IMR-90 (cell line): ENCODE data around the gene ZMYND11. TPM values are rescaled to one million over a fixed set of nuclear protein-coding genes. Genes with fewer than 3 reads are reported as not detected.
A peak's percentile ranks its signal among the peaks of the same experiment; 100 is the strongest.

Experiments
- ATAC-seq: fragments of 200-7000 bp; cut with Tn5 transposase; 2 replicates; pipeline ENCODE4 v1.9.1; 2020; ENCODE audit warnings: low read depth, mild to moderate bottlenecking, moderate library complexity
- BruUV-seq: library from RNA; stranded (reverse); fragments of 400-500 nt; replicated peaks from 2 replicates; lab custom pipeline; 2021; lab: Mats Ljungman, UMichigan
- CTCF ChIA-PET: fragments of 300-600 bp; formaldehyde crosslinking; extraction: SDS; loops from one replicate; lab custom pipeline; 2021; ENCODE audit warnings: antibody characterized with exemption; lab: Yijun Ruan, JAX
- POLR2A ChIA-PET: fragments of 300-600 bp; sonication (Branson Sonifier 250); formaldehyde crosslinking; loops from one replicate; lab custom pipeline; 2022; ENCODE audit warnings: antibody characterized with exemption; ENCODE audit not compliant: unreplicated experiment; lab: Charles Lee
- DNase-seq: peaks from one replicate; pipeline ENCODE4 v3.0.0; 2013
- H2AFZ ChIP-seq: replicated peaks from 2 replicates; pipeline ENCODE3; 2013; ENCODE audit warnings: low read length, mild to moderate bottlenecking; ENCODE audit not compliant: poor library complexity
- H2AK5ac ChIP-seq: 2 replicates; pipeline ENCODE4 v1.6.1; 2013; ENCODE audit warnings: low read depth, low read length, inconsistent platforms
- H2AK9ac ChIP-seq: replicated peaks from 2 replicates; pipeline ENCODE3; 2013; ENCODE audit warnings: mild to moderate bottlenecking, low read depth, low read length, moderate library complexity; ENCODE audit not compliant: poor library complexity
- H2BK120ac ChIP-seq: 2 replicates; pipeline ENCODE4 v1.6.1; 2013; ENCODE audit warnings: low read depth, low read length, inconsistent platforms
- H2BK15ac ChIP-seq: 3 replicates; pipeline ENCODE4 v1.6.1; 2013; ENCODE audit warnings: low read depth, low read length, inconsistent platforms
- H2BK20ac ChIP-seq: 2 replicates; pipeline ENCODE4 v1.6.1; 2013; ENCODE audit warnings: low read depth, mild to moderate bottlenecking, inconsistent platforms, low read length, moderate library complexity
- H2BK5ac ChIP-seq: 2 replicates; pipeline ENCODE4 v1.6.1; 2013; ENCODE audit warnings: mild to moderate bottlenecking, low read depth, low read length, inconsistent platforms; ENCODE audit not compliant: poor library complexity, severe bottlenecking
- H3K14ac ChIP-seq: replicated peaks from 2 replicates; pipeline ENCODE4 v1.6.1; 2013; ENCODE audit warnings: low read depth, low read length, inconsistent platforms
- H3K18ac ChIP-seq: 2 replicates; pipeline ENCODE4 v1.6.1; 2013; ENCODE audit warnings: low read depth, low read length, control low read depth
- H3K23ac ChIP-seq: 2 replicates; pipeline ENCODE4 v1.6.1; 2013; ENCODE audit warnings: low read depth, low read length, inconsistent platforms
- H3K27ac ChIP-seq: 2 replicates; pipeline ENCODE4 v1.5.1; 2013; ENCODE audit warnings: mild to moderate bottlenecking, control low read depth, low read length; ENCODE audit not compliant: insufficient read depth
- H3K27me3 ChIP-seq: 2 replicates; pipeline ENCODE4 v1.6.1; 2013; ENCODE audit warnings: low read length; ENCODE audit not compliant: control insufficient read depth, insufficient read depth
- H3K36me3 ChIP-seq: 2 replicates; pipeline ENCODE4 v1.6.1; 2013; ENCODE audit warnings: low read length, mixed read lengths; ENCODE audit not compliant: control insufficient read depth, insufficient read depth
- H3K4ac ChIP-seq: 2 replicates; pipeline ENCODE4 v1.6.1; 2013; ENCODE audit warnings: low read depth, low read length, inconsistent platforms
- H3K4me1 ChIP-seq: 2 replicates; pipeline ENCODE4 v1.6.1; 2013; ENCODE audit warnings: low read length, mixed read lengths; ENCODE audit not compliant: control insufficient read depth, insufficient read depth
- H3K4me2 ChIP-seq: 2 replicates; pipeline ENCODE4 v1.6.1; 2013; ENCODE audit warnings: low read depth, mild to moderate bottlenecking, control low read depth, low read length, moderate library complexity
- H3K4me3 ChIP-seq: 2 replicates; pipeline ENCODE4 v1.5.1; 2013; ENCODE audit warnings: low read depth, mild to moderate bottlenecking, control low read depth, low read length, moderate library complexity; ENCODE audit not compliant: insufficient read depth
- H3K56ac ChIP-seq: 2 replicates; pipeline ENCODE4 v1.6.1; 2013; ENCODE audit warnings: low read length, inconsistent platforms; ENCODE audit not compliant: insufficient read depth; ENCODE audit errors: extremely low read depth
- H3K79me1 ChIP-seq, 2 experiments: 2 replicates each; pipeline ENCODE4 v1.6.1; 2013; ENCODE audit warnings: low read length in 2 of 2, inconsistent platforms in 1 of 2, low read depth in 1 of 2
- H3K9ac ChIP-seq: 2 replicates; pipeline ENCODE4 v1.6.1; 2013; ENCODE audit warnings: low read depth, low read length, control low read depth
- H3K9me1 ChIP-seq: 2 replicates; pipeline ENCODE4 v1.6.1; 2013; ENCODE audit warnings: low read length, inconsistent platforms; ENCODE audit not compliant: insufficient read depth
- H3K9me3 ChIP-seq: 2 replicates; pipeline ENCODE4 v1.6.1; 2013; ENCODE audit warnings: low read length; ENCODE audit not compliant: control insufficient read depth, insufficient read depth
- H4K20me1 ChIP-seq: 2 replicates; pipeline ENCODE4 v1.6.1; 2013; ENCODE audit warnings: low read length, inconsistent platforms; ENCODE audit not compliant: insufficient read depth
- H4K5ac ChIP-seq: 2 replicates; pipeline ENCODE4 v1.6.1; 2013; ENCODE audit warnings: mild to moderate bottlenecking, low read depth, low read length, control low read depth
- H4K8ac ChIP-seq, 2 experiments: 2 replicates each; pipeline ENCODE4 v1.6.1; 2013; ENCODE audit warnings: low read depth in 2 of 2, low read length in 2 of 2, control low read depth in 1 of 2, inconsistent platforms in 1 of 2
- H4K91ac ChIP-seq: 2 replicates; pipeline ENCODE4 v1.6.1; 2013; ENCODE audit warnings: low read depth, low read length, inconsistent platforms; ENCODE audit not compliant: insufficient read depth
- BHLHE40 ChIP-seq: fragments of 150-350 bp; IDR thresholded peaks from 2 replicates; pipeline ENCODE4 v1.6.1; 2016; ENCODE audit warnings: mild to moderate bottlenecking, low read depth, low read length
- CEBPB ChIP-seq: IDR thresholded peaks from 2 replicates; pipeline ENCODE4 v1.6.1; 2012; ENCODE audit warnings: low read depth, low read length, improper control_type of control experiment
- CHD1 ChIP-seq: IDR thresholded peaks from 2 replicates; pipeline ENCODE4 v1.6.1; 2012; ENCODE audit warnings: low read depth, low read length, improper control_type of control experiment
- CTCF ChIP-seq: conservative IDR thresholded peaks from 2 replicates; pipeline ENCODE4 v1.5.1; 2012; ENCODE audit warnings: mild to moderate bottlenecking, low read depth, low read length, improper control_type of control experiment
- ELK1 ChIP-seq: fragments of 150-350 bp; IDR thresholded peaks from 2 replicates; pipeline ENCODE4 v1.6.1; 2016; ENCODE audit warnings: low read depth, mild to moderate bottlenecking, low read length, moderate library complexity, borderline replicate concordance
- FOS ChIP-seq: fragments of 150-350 bp; IDR thresholded peaks from 2 replicates; pipeline ENCODE4 v1.6.1; 2016; ENCODE audit warnings: low read depth, low read length
- MAZ ChIP-seq: IDR thresholded peaks from 2 replicates; pipeline ENCODE4 v1.6.1; 2012; ENCODE audit warnings: low read depth, mild to moderate bottlenecking, low read length, improper control_type of control experiment, moderate library complexity, borderline replicate concordance
- POLR2A ChIP-seq: IDR thresholded peaks from 2 replicates; pipeline ENCODE4 v1.6.1; 2012; ENCODE audit warnings: mild to moderate bottlenecking, low read depth, low read length
- RAD21 ChIP-seq: IDR thresholded peaks from 2 replicates; pipeline ENCODE4 v1.6.1; 2012; ENCODE audit warnings: low read length, improper control_type of control experiment
- RCOR1 ChIP-seq: IDR thresholded peaks from 2 replicates; pipeline ENCODE4 v1.6.1; 2012; ENCODE audit warnings: mild to moderate bottlenecking, low read length, improper control_type of control experiment; ENCODE audit not compliant: insufficient replicate concordance
- RFX5 ChIP-seq: IDR thresholded peaks from 2 replicates; pipeline ENCODE4 v1.8.0; 2012; ENCODE audit warnings: low read depth, mild to moderate bottlenecking, low read length, moderate library complexity
- WGBS, 2 experiments: methylation state at CpG; one replicate each; pipeline versions ENCODE4 v1.1.5 to v1.1.7; 2013; ENCODE audit warnings: missing lambda C conversion rate in 2 of 2; ENCODE audit not compliant: insufficient read length in 1 of 2; ENCODE audit errors: extremely low coverage in 2 of 2; 5-methylcytosine and 5-hydroxymethylcytosine counted together
- dilution Hi-C: fragments of 300-500 bp; cut with HindIII; formaldehyde crosslinking; loops from one replicate; pipeline ENCODE4 v1.14.3; 2018; ENCODE audit warnings: low sequenced_read_pairs; ENCODE audit not compliant: unreplicated experiment
- in situ Hi-C: fragments of 300-500 bp; cut with MboI; formaldehyde crosslinking; loops from 3 replicates; pipeline ENCODE4 v1.14.3; 2019; ENCODE audit warnings: low sequenced_read_pairs, inconsistent platforms, mixed read lengths
- intact Hi-C: fragments of 100-400 bp; cut with micrococcal nuclease; formaldehyde crosslinking; loops from 2 replicates; pipeline ENCODE4 v1.10.0; 2022
- polyA plus RNA-seq, 3 experiments: library from polyadenylated mRNA; depleted of rRNA; stranded (reverse); fragments of >200 nt; gene quantifications; 2 replicates each; pipeline ENCODE4 v1.2.3, GENCODE V29; 2012; ENCODE audit warnings: low replicate concordance in 1 of 3
- total RNA-seq: library from RNA; depleted of rRNA; stranded (reverse); fragments of >200 nt; gene quantifications from 2 replicates; pipeline ENCODE4 v1.2.3, GENCODE V29; 2012

The ZMYND11 gene
- total and polyA plus RNA-seq, 2 of the 4 experiments (the other 2 are of a cell fraction): 39.5 to 72.2 TPM

GRCh38 chr10:287026-287709 lies 151.9 kb downstream of the ZMYND11 start:
- peak overlapping the region; percentile 66 for H3K18ac ChIP-seq
- H4K91ac ChIP-seq: peak overlapping the region; percentile 84; the same call in 1 of the 2 replicates
- ChIA-PET CTCF (no interaction called here), POLR2A (interaction anchor here (0.6 kb wide), 2 partner anchors 12 to 197 kb away, joined by 3 to 5 read pairs; no protein-coding TSS in a partner anchor)
- BruUV-seq: no TSS peak
- H2AK9ac ChIP-seq: no peak overlapping the region
- peak overlapping the region in 1 of 2 experiments; percentile 76; a peak in 2 of 4 replicates for H4K8ac ChIP-seq
- peaks cover 22% of the 10 kb centered on the region for H3K9me1 ChIP-seq
- intact Hi-C loops: no loop called here
- H3K9me3 ChIP-seq: 0 out of 2 replicates have a peak, but pooled peaks cover 2% of the 10 kb centered on the region
- no peak overlapping the region for H2AFZ ChIP-seq
- dilution Hi-C loops: no loop called here
- peak overlapping the region; percentile 69 for H2BK120ac ChIP-seq
- H2BK15ac ChIP-seq: peak overlapping the region; percentile 76; the same call in 1 of the 3 replicates
- no peaks in the 10 kb centered on the region for H3K27me3 ChIP-seq
- H3K23ac ChIP-seq: no peak overlapping the region
- no peak overlapping the region for H3K4me3 ChIP-seq
- H3K9ac ChIP-seq: no peak overlapping the region
- H2BK5ac ChIP-seq: peak overlapping the region; percentile 91
- ATAC-seq: peak; percentile 90
- no peak for TF ChIP-seq RAD21
- TF ChIP-seq CHD1: no peak
- no peak for TF ChIP-seq RCOR1
- TF ChIP-seq CEBPB: no peak
- no peak for TF ChIP-seq ELK1
- TF ChIP-seq MAZ: no peak
- TF ChIP-seq BHLHE40: no peak
- TF ChIP-seq FOS: no peak
- no peak for TF ChIP-seq CTCF
- no peak for TF ChIP-seq POLR2A
- TF ChIP-seq RFX5: no peak
- H2AK5ac ChIP-seq: no peak overlapping the region; the same call in 1 of the 2 replicates
- WGBS, 2 experiments: 70% methylated on average over 2 of the region's 4 CpGs; no CpG with 5 or more reads in 1 of the 2 experiments
- H3K4me1 ChIP-seq: peaks cover 10% of the 10 kb centered on the region
- peak overlapping the region; percentile 17; the same call in 1 of the 2 replicates for H3K4me2 ChIP-seq
- H3K27ac ChIP-seq: peak overlapping the region; percentile 84; the same call in 1 of the 2 replicates
- 0 out of 2 replicates have a peak overlapping the region, but pooled peaks have one; percentile 11 for H3K14ac ChIP-seq
- H4K20me1 ChIP-seq: peaks cover 3% of the 10 kb centered on the region; the same call in 1 of the 2 replicates
- peaks cover 0 to 40% of the 10 kb centered on the region in 2 experiments; a peak in 2 of 4 replicates for H3K79me1 ChIP-seq
- peak overlapping the region; percentile 63 for H2BK20ac ChIP-seq
- in situ Hi-C loops: no loop called here
- peak; percentile 64 for DNase-seq
- peak overlapping the region; percentile 48; the same call in 1 of the 2 replicates for H3K56ac ChIP-seq
- H4K5ac ChIP-seq: 0 out of 2 replicates have a peak overlapping the region, but pooled peaks have one; percentile 13
- H3K4ac ChIP-seq: peak overlapping the region; percentile 56
- H3K36me3 ChIP-seq: peaks cover 55% of the 10 kb centered on the region
